ENCODE results near the gene CDH13. TPM values are rescaled to one million over a fixed set of nuclear protein-coding genes. Genes with fewer than 3 reads are reported as not detected.

CDH13 gene
- total RNA-seq, 4 donors from 2014 or later: 12.5 to 35.9 (median 22.1) TPM

DNA sequence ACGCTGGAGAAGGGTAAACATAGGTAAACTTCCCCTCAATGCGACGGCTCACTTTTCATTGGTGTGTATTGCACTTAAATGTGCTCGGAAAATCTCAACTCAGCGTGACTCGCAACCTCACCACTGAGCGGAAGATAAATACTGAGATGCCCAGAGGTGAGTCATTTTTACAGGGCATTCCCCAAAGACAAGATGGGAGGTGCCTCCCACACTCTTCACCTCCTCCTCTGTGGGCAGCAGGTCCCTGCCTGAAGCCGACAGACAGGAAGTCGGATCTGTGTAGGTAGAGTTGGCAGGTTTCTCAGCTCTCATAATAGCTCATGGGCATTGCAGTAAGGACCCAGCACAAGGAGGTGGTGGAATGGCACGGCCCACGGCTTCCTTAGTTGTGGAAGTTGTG lies 906.4 kb downstream of the CDH13 start:
- DNase-seq (ENCODE audit: low spot score) (no peak), ATAC-seq (ENCODE audit: low FRiP score) (no peak)
- TF ChIP-seq, protein P1, sequence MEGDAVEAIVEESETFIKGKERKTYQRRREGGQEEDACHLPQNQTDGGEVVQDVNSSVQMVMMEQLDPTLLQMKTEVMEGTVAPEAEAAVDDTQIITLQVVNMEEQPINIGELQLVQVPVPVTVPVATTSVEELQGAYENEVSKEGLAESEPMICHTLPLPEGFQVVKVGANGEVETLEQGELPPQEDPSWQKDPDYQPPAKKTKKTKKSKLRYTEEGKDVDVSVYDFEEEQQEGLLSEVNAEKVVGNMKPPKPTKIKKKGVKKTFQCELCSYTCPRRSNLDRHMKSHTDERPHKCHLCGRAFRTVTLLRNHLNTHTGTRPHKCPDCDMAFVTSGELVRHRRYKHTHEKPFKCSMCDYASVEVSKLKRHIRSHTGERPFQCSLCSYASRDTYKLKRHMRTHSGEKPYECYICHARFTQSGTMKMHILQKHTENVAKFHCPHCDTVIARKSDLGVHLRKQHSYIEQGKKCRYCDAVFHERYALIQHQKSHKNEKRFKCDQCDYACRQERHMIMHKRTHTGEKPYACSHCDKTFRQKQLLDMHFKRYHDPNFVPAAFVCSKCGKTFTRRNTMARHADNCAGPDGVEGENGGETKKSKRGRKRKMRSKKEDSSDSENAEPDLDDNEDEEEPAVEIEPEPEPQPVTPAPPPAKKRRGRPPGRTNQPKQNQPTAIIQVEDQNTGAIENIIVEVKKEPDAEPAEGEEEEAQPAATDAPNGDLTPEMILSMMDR (IDR thresholded peaks at IDR 0.05): no peak

GRCh38 chr16:83538707-83539106 lies 911.9 kb downstream of the CDH13 start:
- TF ChIP-seq, protein P1 (IDR thresholded peaks at IDR 0.05): no peak
- ATAC-seq (ENCODE audit: low FRiP score): no peak

GRCh38 chr16:83539736-83540490 lies 913.1 kb downstream of the CDH13 start:
- ATAC-seq (ENCODE audit: low FRiP score) (no peak), DNase-seq (ENCODE audit: low spot score) (no peak)
- TF ChIP-seq, protein P1 (IDR thresholded peaks at IDR 0.05): no peak

More at GRCh38 chr16:83538707-83539106, 911.9 kb downstream of the CDH13 start:
- DNase-seq (ENCODE audit: low spot score): no peak

GRCh38 chr16:83541231-83541630 lies 914.5 kb downstream of the CDH13 start:
- no peak for ATAC-seq (ENCODE audit: low FRiP score)
- no peak for DNase-seq (ENCODE audit: low spot score)
- TF ChIP-seq, protein P1 (IDR thresholded peaks at IDR 0.05): no peak

- ATAC-seq (ENCODE audit: low FRiP score) (no peak), DNase-seq (ENCODE audit: low spot score) (no peak)
- TF ChIP-seq, protein P1 (IDR thresholded peaks at IDR 0.05): no peak
Observed at GRCh38 chr16:83542491-83542890, 915.7 kb downstream of the CDH13 start.

DNA sequence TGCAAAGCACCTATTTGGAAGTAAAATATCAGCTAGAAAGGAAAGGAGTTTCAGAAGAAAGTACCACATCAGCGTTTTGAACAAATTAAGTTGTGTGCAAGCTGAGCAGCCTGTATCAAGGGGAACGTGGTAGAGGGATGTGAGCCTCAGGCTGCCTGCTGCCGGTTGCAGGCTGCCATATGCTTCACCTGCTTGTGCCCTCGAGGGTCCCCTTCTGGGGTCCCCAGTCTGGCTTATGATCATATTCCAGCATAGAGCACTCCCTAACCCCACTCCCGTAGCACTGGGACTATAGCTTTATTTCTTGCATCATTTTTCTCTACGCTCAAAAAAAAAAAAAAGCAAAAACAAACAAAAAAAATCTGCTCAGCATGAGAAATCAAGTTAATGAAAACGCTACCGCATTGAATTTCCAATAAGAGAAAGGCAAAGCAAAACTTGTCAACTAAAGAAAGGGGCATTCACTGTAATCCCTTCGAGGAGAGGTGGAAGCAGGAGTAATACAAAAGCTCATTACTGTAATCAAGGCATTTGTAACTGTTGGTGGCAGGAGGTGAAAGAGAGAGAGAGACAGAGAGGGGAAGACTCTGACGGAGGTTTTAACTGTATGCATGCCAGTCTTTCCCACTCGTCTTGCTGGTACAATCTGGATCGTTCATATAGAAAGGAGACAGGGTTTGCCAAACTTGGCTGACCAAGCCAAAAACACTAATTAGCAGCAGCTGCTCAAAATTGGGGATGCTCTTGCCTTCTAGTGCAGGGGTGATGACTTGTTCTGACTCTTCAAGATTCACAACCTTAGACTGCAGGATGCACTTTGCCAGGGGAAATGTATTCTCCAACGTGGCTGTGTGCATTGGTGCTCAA lies 922.8 kb downstream of the CDH13 start:
- DNase-seq (ENCODE audit: low spot score): no peak
- TF ChIP-seq, protein P1 (IDR thresholded peaks at IDR 0.05): no peak
- ATAC-seq (ENCODE audit: low FRiP score): no peak
